ENCODE results near the gene DNMT3L.

The DNMT3L gene

GRCh38 chr21:44279354-44280260 is 17.9 kb upstream of the DNMT3L start:
- DNase-seq (ENCODE audit: low read depth in 2 of 2), result no peak

- no peak for DNase-seq (ENCODE audit: low read depth in 2 of 2)
Measured at GRCh38 chr21:44275041-44275440, 13.3 kb upstream of the DNMT3L start.

- DNase-seq (ENCODE audit: low read depth in 2 of 2), result no peak
Measured at GRCh38 chr21:44273046-44273445, 11.3 kb upstream of the DNMT3L start.

GRCh38 chr21:44272284-44272858 is 10.7 kb upstream of the DNMT3L start:
- no peak for DNase-seq (ENCODE audit: low read depth in 2 of 2)

GRCh38 chr21:44271558-44272283 is 10.0 kb upstream of the DNMT3L start:
- DNase-seq (ENCODE audit: low read depth in 2 of 2), result no peak

GRCh38 chr21:44269090-44269489 is 7.4 kb upstream of the DNMT3L start:
- DNase-seq (ENCODE audit: low read depth in 2 of 2), result no peak

GRCh38 chr21:44267655-44268142 is 6.0 kb upstream of the DNMT3L start:
- no peak for DNase-seq (ENCODE audit: low read depth in 2 of 2)

- no peak for DNase-seq (ENCODE audit: low read depth in 2 of 2)
Measured at GRCh38 chr21:44265734-44266270, 4.1 kb upstream of the DNMT3L start.

GRCh38 chr21:44263768-44264167 is 2.1 kb upstream of the DNMT3L start:
- no peak for DNase-seq (ENCODE audit: low read depth in 2 of 2)

- DNase-seq (ENCODE audit: low read depth in 2 of 2), result no peak
Measured at GRCh38 chr21:44263221-44263760, 1.6 kb upstream of the DNMT3L start.

- DNase-seq (ENCODE audit: low read depth in 2 of 2), result no peak
Measured at GRCh38 chr21:44262338-44263056, 800 bp upstream of the DNMT3L start.

- no peak for DNase-seq (ENCODE audit: low read depth in 2 of 2)
Measured at GRCh38 chr21:44260791-44261631, 686 bp downstream of the DNMT3L start.

GRCh38 chr21:44260066-44260465 is 1.6 kb downstream of the DNMT3L start:
- no peak for DNase-seq (ENCODE audit: low read depth in 2 of 2)

- DNase-seq (ENCODE audit: low read depth in 2 of 2), result no peak
Measured at GRCh38 chr21:44259082-44259705, 2.5 kb downstream of the DNMT3L start.

GRCh38 chr21:44258056-44258725 is 3.5 kb downstream of the DNMT3L start:
- no peak for DNase-seq (ENCODE audit: low read depth in 2 of 2)

GRCh38 chr21:44255511-44255981 is 6.2 kb downstream of the DNMT3L start:
- DNase-seq (ENCODE audit: low read depth in 2 of 2), result no peak

- no peak for DNase-seq (ENCODE audit: low read depth in 2 of 2)
Measured at GRCh38 chr21:44253832-44254710, 7.6 kb downstream of the DNMT3L start.

Data from stimulated activated CD4-positive, alpha-beta T cell treated with anti-CD3 and anti-CD28 coated beads, Interleukin-1b, Interleukin-23, amount 100 ng/mL, for 1 hour (primary cell).